Renal cortical epithelial cell (primary cell): ENCODE results near the gene MEP1A. TPM values are rescaled to one million over a fixed set of nuclear protein-coding genes. Genes with fewer than 3 reads are reported as not detected.
A peak's percentile ranks its signal among the peaks of the same experiment; 100 is the strongest.
"Not testable (repeated sequence)": the region's sequence is repeated elsewhere in the genome, so short reads cannot be mapped to it uniquely, and the experiment has no call there.

Experiments
- DNase-seq: peaks from one replicate; pipeline ENCODE4 v3.0.0-alpha.2; 2011; ENCODE audit warnings: low read depth
- total RNA-seq: library from RNA; depleted of rRNA; stranded (reverse); fragments of >200 nt; gene quantifications from 2 replicates; pipeline ENCODE4 v1.2.3, GENCODE V29; 2014

The MEP1A gene
- total RNA-seq = not detected in 2 replicates

- DNase-seq = no peak
These were observed at the start of gene MEP1A for GRCh38 chr6:46793138-46793537. Gene MEP1A (plus strand): TSS chr6:46793389. CDS start chr6:46793399, 10 bp downstream.

DNA sequence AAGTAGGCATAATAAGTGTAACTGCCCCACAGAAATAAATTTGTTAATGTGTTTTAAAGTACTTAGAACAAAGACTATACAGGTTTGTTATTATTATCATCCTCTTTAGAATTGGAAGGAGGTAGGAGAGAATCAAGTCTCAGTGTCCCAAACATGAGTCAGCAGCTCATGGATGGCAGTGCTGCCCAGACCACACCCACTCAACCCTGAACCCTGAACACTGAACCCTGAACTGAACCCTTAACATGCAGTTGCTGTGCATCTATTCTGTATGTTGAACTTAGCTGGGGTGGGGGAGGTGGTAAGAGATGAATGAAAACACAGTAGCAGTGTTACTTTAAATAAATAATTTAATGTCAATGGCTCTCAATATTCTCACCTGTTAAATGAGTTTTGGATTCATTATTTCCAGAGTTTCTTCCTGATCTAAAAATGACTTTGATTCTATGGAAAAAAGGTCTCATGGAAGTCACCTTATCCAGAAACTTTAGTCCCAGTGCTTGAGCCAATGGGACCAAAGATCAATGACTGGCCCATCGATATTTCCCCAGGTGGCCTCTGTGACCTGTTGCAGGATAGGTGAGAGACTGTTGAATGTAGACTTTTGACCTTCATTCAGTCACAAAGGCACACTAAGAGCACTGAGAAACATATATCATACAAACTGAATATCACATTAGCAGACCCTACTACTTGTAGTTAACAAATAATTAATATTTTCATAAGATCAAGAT, 49.6 kb upstream of the MEP1A start:
- DNase-seq = no peak

DNA sequence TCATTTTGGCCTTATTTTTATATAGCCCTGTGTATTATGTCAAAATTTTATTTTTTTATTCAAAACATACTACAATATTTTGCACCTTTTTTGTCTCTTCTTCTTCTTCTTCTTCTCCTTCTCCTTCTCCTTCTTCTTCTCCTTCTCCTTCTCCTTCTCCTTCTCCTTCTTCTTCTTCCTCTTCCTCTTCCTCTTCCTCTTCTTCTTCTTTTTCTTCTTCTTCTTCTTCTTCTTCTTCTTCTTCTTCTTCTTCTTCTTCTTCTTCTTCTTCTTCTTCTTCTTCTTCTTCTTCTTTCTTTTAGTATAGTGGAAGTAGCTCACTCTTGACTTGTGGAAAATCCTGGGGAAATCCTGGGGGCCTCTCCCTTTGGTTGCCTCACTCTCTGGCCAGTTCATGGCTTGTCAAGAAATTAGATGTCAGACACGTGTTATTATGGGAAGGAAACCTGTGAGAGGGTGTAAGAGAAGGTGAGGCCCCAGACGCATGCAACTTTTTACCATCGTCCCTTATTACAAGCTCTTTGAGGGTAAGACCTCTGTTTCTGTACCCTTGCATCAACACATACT, 48.9 kb upstream of the MEP1A start:
- DNase-seq = not testable (repeated sequence)

DNA sequence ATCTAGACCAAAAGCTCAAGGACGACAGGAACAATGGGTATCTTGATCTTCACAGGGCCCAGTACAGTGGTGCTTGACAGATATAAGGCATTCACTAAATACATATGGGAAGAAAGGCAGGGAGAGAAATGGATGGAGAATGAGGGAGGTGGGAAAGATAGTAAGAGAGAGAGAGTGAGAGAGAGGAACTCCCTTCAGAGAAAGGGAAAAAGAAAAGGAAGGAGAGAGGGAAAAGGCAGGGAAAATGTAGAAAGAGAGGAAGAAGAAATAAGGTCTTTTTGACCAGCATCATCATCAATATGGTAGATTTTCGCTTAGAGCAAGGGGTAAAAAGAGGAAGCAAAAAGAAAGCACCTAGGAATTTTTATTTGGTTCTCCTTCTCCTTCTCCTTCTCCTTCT, 47.2 kb upstream of the MEP1A start:
- no peak for DNase-seq

- no peak for DNase-seq
These were observed 46.5 kb upstream of the MEP1A start, which contains the start of gene ANKRD66 for GRCh38 chr6:46746696-46747095. Gene ANKRD66 (plus strand): TSS chr6:46746933. CDS start chr6:46751949, 5,016 bp downstream.

GRCh38 chr6:46748940-46749503, 44.2 kb upstream of the MEP1A start:
- no peak for DNase-seq

- DNase-seq = no peak
These were observed 43.5 kb upstream of the MEP1A start for GRCh38 chr6:46749731-46750130.

DNA sequence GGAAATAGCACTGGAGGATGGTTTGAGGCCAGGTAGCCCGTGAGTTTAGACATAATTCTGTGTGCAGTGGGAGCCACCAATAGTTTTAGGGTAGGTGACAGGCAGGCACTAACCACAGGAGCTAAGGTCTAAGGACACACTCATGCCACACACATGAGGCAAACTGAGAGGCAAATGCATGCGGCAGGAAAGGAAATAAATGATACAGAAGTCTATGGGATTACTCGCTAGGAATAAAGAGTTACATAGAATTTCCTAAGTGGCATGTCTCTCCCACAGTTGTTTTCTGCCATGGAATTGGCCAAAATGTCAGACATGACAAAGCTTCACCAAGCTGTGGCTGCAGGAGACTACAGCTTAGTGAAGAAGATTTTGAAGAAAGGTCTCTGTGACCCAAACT, 41.5 kb upstream of the MEP1A start:
- DNase-seq = no peak

DNA sequence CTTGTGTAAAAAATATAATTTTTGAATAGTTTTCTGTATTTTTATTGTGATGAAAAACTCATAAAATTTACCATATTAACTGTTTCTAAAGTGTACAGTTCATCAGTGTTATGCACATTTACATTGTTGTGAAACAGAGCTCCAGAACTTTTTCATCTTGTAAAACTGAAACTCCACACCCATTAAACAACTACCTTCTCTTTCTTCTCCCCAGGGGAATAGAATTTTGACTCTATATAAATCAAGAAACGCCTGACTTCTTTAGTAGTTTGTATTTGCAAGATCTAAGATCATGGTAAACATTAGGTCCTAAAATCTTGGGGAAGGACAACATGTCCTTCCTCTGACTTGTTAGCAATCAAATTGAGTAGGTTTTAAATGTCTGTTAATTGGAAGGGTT, 37.3 kb upstream of the MEP1A start:
- no peak for DNase-seq

DNA sequence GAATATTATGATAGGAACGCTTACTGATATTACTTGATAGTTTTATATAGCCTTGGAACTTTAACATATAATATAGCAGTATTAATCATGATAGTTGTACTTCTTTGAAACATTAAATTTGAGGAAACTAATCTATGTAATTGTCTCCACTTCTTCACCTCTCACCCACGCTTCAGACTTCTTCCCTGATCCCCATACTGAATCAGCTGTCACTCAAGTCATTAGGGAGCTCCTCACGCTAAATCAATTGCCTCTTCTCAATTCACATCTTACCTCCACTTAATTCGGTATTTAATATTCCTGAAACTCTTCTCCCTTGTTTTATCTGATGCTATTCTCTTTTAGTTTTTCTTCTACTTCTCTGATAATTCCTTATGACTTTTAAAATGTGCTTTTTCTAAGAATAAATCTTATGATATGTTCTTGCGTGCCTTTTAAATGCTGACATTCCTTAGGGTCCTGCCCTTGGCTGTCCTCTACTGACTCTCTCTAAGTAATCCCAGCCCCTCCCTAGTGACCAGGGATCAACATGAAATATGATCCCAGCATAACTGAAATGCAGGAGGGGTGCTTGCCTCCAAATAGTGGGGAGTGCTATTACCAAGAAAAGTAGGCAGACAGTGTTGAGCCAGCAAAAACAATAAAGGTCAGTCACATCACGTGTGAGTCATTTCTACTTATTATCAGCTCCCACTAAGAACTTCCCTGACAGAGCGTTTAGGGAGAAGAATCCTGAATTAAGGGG, 36.5 kb upstream of the MEP1A start:
- peak; percentile 31 for DNase-seq

GRCh38 chr6:46757214-46757596, 36.0 kb upstream of the MEP1A start:
- DNase-seq = peak; percentile 11

- no peak for DNase-seq
These were observed 34.0 kb upstream of the MEP1A start for GRCh38 chr6:46758960-46759753.

- no peak for DNase-seq
These were observed 32.3 kb upstream of the MEP1A start for GRCh38 chr6:46760925-46761324.

DNA sequence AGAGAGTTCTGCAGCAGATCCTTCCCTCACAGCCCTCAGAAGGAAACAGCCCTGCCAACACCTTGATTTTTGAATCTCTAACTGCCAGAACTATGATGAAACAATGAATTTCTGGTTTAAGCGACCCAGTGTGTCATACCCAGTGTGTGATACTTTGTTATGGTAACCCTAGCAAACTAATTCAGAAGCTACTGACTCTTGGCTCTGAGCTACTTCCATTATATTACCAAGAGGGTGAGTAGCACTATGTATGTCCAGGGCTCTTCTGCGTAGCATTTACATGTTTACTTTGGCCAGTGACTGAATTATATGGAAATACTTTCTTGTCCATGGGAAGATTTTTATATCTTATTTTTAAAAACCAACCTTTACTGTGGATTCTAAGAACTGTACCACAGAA, 29.7 kb upstream of the MEP1A start:
- DNase-seq = no peak

DNA sequence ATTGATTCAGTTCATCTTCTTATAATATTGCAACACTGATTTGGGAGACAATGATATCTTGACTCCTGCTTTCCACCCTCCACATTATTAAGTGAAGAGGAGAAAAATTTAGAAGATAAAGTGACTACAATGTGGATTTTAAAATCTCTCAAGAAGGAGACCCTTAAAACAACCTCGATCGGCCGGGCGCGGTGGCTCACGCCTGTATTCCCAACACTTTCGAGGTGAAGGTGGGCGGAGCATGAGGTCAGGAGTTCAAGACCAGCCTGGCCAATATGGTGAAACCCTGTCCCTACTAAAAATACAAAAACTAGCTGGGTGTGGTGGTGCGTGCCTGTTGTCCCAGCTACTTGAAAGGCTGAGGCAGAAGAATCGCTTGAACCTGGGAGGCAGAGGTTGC, 28.9 kb upstream of the MEP1A start:
- not testable (repeated sequence) for DNase-seq

DNA sequence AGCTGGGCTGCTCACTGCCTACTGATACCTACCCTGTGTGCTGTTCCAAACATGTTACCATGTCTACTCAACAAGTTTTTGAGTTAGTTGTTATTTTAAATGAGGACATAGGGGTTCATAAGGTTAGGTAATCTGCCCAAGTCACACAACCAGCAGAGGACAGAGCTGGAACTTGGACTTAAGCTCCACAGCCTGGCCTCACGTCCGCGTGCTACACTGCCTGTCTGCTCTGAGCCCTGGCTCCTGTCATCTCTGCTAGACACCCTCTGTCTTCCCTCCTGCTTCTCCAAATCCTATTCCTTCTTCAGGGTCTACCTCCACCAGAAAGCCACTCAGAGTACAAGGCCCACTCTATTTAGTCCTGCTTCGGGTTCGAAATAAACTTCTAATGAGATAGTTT, 28.2 kb upstream of the MEP1A start:
- no peak for DNase-seq

DNA sequence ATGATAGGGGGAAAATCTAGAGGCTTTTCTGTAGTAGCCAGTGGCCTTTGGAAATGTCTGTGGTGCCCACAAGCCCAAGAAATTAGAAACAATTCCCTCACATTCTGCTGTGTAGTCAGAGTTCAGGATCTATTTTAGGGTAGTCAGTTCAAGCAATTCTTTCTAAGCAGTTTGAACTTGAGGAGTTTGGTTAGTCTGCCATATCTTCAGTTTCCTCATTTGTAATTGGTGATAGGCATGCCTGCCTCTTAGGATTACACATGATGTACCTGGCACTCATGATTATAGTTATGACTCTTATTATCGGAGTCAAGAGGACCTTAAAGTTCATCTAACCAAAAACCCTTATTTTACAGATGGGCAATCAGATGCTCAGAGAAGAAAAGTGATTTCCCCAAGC, 21.2 kb upstream of the MEP1A start:
- DNase-seq = no peak

- DNase-seq = no peak
These were observed 20.4 kb upstream of the MEP1A start for GRCh38 chr6:46772762-46773161.

DNA sequence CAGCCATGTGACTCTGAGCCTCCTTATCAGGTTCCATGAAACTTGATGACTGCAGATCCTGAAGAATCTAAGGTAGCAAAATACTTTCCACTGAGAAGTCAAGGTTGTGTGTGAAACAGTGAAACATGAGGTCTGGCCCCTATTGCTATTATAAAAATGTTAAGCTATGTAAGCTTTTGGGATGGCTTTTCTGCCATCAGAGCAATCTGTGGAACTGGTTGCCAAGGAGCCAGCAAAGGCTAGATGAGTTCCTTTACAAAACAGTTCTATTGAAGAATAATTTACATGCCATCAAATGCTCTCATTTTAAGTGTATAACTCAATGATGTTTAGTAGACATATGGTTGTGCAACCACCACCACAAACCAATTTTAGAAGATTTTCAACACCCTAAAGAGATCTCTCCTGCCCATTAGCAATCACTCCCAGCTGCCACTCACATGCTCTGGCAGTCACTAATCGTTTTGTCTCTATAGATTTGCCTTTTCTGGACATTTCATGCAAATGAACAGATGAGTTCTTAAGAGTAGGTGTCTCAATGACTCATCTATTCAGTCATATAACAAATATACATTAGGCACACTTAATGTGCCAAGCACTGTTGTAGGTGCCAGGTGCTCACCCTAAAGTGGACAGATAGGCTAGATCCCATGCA, 19.9 kb upstream of the MEP1A start:
- DNase-seq = no peak

GRCh38 chr6:46774736-46775135, 18.5 kb upstream of the MEP1A start:
- DNase-seq = not testable (repeated sequence)

DNA sequence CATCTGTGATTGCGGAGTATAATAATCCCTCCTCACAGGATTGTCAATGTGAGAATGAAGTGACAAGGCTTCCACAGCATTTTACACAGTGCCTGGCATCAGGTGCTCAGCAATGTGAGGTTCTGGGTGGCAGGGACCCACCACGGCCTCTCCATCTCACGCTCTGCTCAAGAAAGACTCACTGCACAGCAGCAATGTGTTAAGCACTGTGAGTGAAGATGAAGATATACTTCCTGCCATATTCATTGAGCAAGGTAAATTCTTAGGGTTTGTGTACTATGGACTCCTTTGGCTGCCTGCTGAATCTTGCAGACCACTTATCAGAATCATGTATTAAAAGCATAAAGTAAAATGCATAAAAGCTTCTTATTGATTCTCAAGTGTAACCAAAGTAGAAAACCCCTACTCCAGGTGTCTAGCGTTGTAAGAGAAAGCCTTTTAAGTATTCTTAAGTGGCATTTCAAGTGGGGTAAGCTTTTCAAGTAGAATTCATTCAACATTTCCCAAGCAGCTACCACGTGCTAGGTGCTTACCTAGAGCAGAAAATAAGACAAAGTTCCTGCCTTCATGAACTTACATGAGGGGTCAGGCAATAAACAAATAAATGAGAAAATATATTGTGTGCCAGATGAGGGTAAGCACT, 17.0 kb upstream of the MEP1A start:
- DNase-seq = no peak
